HL-60 (cell line): ENCODE measurements around the gene TREH.

Experiments
- GABPA ChIP-seq: IDR thresholded peaks from 2 replicates; pipeline ENCODE4 v1.6.1; 2012; ENCODE audit warnings: low read depth
- POLR2AphosphoS5 ChIP-seq: IDR thresholded peaks from 2 replicates; pipeline ENCODE4 v1.6.1; 2012; ENCODE audit warnings: low read depth
- SPI1 ChIP-seq: IDR thresholded peaks from 2 replicates; pipeline ENCODE4 v1.6.1; 2012; ENCODE audit warnings: low read depth, mild to moderate bottlenecking, borderline replicate concordance
- TF ChIP-seq, protein P1 (sequence below): IDR thresholded peaks from one replicate; pipeline ENCODE4 v1.5.1; 2011; ENCODE audit warnings: low read length, control low read depth, inconsistent platforms; ENCODE audit not compliant: insufficient read depth
- TF ChIP-seq, protein P2 (sequence below): IDR thresholded peaks from 2 replicates; pipeline ENCODE4 v1.6.1; 2012; ENCODE audit warnings: low read depth; ENCODE audit not compliant: insufficient replicate concordance

DNA sequence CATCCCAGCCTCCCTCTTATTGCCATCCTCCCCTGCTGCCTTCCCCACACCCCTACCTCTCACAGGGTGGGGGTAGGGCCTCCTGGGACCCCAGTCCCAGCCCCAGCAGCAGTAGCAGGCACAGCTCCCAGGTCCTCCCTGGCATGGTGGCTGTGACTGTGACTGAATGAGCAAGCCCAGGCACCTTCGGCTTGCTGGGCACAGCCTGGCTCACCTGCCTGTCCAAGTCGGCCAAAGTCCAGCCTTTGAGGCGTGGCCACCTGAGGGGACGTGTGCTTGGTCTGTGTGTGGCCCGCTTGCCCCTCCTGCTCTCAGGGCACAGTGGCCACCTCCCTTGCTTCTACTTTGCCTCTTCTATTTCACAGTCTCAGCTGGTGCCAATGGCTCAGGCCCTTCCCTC, at the start of gene TREH:
- TF ChIP-seq, protein P1, sequence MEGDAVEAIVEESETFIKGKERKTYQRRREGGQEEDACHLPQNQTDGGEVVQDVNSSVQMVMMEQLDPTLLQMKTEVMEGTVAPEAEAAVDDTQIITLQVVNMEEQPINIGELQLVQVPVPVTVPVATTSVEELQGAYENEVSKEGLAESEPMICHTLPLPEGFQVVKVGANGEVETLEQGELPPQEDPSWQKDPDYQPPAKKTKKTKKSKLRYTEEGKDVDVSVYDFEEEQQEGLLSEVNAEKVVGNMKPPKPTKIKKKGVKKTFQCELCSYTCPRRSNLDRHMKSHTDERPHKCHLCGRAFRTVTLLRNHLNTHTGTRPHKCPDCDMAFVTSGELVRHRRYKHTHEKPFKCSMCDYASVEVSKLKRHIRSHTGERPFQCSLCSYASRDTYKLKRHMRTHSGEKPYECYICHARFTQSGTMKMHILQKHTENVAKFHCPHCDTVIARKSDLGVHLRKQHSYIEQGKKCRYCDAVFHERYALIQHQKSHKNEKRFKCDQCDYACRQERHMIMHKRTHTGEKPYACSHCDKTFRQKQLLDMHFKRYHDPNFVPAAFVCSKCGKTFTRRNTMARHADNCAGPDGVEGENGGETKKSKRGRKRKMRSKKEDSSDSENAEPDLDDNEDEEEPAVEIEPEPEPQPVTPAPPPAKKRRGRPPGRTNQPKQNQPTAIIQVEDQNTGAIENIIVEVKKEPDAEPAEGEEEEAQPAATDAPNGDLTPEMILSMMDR: no peak
- TF ChIP-seq, protein P2, sequence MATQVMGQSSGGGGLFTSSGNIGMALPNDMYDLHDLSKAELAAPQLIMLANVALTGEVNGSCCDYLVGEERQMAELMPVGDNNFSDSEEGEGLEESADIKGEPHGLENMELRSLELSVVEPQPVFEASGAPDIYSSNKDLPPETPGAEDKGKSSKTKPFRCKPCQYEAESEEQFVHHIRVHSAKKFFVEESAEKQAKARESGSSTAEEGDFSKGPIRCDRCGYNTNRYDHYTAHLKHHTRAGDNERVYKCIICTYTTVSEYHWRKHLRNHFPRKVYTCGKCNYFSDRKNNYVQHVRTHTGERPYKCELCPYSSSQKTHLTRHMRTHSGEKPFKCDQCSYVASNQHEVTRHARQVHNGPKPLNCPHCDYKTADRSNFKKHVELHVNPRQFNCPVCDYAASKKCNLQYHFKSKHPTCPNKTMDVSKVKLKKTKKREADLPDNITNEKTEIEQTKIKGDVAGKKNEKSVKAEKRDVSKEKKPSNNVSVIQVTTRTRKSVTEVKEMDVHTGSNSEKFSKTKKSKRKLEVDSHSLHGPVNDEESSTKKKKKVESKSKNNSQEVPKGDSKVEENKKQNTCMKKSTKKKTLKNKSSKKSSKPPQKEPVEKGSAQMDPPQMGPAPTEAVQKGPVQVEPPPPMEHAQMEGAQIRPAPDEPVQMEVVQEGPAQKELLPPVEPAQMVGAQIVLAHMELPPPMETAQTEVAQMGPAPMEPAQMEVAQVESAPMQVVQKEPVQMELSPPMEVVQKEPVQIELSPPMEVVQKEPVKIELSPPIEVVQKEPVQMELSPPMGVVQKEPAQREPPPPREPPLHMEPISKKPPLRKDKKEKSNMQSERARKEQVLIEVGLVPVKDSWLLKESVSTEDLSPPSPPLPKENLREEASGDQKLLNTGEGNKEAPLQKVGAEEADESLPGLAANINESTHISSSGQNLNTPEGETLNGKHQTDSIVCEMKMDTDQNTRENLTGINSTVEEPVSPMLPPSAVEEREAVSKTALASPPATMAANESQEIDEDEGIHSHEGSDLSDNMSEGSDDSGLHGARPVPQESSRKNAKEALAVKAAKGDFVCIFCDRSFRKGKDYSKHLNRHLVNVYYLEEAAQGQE: no peak
- TF ChIP-seq POLR2AphosphoS5 (no peak), GABPA (no peak), SPI1 (no peak)
